PFSK-1 (cell line): Measurements from ENCODE around the gene PDE2A.

Experiments
- FOXP2 ChIP-seq: optimal IDR thresholded peaks from 2 replicates; pipeline ENCODE3; 2011; ENCODE audit warnings: borderline replicate concordance, control low read depth, inconsistent platforms; ENCODE audit not compliant: insufficient read depth; ENCODE audit errors: extremely low read length, extremely low read depth
- POLR2AphosphoS5 ChIP-seq: IDR thresholded peaks from 2 replicates; pipeline ENCODE4 v1.6.1; 2012; ENCODE audit warnings: low read depth, mild to moderate bottlenecking, control low read depth, low read length, moderate library complexity
- TAF1 ChIP-seq: IDR thresholded peaks from 2 replicates; pipeline ENCODE4 v1.6.1; 2012; ENCODE audit warnings: low read length, control low read depth, borderline replicate concordance; ENCODE audit not compliant: insufficient read depth
- TF ChIP-seq, protein P1 (sequence below), 2 experiments: IDR thresholded peaks; 2 replicates each; pipeline versions ENCODE4 v1.6.1 to v1.8.0; 2011 to 2012; ENCODE audit warnings: low read depth in 2 of 2, low read length in 2 of 2, control low read depth in 1 of 2, inconsistent platforms in 1 of 2, mild to moderate bottlenecking in 1 of 2, moderate library complexity in 1 of 2; ENCODE audit not compliant: insufficient read depth in 1 of 2

DNA sequence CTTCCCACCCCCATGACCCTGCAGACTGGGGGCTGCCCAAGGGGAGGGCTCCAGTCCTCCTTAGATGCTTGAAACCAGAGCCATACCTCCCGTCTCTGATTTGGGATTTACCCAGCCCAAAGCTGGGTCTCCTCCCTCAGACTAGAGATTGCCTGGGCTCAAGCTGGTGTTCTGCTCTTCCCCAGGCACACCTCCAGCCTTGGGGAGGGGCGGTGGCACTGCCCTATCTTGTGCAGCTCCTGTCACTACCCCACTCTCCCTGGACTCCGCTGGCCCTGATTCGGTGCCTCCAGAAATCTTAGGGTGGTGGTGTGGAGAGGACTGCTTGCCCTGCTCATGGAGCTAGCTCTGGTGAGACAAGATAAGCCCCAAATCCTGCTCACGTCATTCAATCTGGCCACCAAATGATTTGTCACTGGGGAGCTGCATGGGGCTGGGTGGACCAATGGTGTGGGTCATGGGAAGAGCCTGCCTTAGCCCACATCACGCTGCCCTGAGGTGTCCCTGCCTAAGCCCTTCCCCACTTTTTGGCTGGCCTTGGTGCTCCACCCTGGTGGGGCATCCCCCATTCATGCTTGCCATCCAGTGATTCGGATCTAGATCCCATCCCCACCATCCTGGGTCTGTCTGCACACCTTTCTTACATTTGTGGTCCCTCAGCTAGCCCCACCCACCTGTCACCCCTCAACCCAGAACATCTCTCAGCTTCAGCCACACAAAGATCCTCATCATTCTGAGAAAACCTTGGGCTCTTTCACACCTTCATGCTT, 87.7 kb downstream of the PDE2A start:
- TF ChIP-seq, protein P1, sequence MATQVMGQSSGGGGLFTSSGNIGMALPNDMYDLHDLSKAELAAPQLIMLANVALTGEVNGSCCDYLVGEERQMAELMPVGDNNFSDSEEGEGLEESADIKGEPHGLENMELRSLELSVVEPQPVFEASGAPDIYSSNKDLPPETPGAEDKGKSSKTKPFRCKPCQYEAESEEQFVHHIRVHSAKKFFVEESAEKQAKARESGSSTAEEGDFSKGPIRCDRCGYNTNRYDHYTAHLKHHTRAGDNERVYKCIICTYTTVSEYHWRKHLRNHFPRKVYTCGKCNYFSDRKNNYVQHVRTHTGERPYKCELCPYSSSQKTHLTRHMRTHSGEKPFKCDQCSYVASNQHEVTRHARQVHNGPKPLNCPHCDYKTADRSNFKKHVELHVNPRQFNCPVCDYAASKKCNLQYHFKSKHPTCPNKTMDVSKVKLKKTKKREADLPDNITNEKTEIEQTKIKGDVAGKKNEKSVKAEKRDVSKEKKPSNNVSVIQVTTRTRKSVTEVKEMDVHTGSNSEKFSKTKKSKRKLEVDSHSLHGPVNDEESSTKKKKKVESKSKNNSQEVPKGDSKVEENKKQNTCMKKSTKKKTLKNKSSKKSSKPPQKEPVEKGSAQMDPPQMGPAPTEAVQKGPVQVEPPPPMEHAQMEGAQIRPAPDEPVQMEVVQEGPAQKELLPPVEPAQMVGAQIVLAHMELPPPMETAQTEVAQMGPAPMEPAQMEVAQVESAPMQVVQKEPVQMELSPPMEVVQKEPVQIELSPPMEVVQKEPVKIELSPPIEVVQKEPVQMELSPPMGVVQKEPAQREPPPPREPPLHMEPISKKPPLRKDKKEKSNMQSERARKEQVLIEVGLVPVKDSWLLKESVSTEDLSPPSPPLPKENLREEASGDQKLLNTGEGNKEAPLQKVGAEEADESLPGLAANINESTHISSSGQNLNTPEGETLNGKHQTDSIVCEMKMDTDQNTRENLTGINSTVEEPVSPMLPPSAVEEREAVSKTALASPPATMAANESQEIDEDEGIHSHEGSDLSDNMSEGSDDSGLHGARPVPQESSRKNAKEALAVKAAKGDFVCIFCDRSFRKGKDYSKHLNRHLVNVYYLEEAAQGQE (IDR thresholded peaks at IDR 0.05; ENCODE audit: insufficient read depth in 1 of 2, low read depth in 2 of 2, low read length in 2 of 2) = no peak
- TF ChIP-seq POLR2AphosphoS5 (no peak), TAF1 (no peak), FOXP2 (no peak)
